PC-9 (cell line): ENCODE results near the gene RFTN1.

Experiments used
- EZH2 ChIP-seq: fragments of 200-600 bp; sonication (generic); IDR thresholded peaks from 2 replicates; pipeline ENCODE4 v1.8.0; 2017; ENCODE audit warnings: antibody characterized with exemption, low read depth
- TF ChIP-seq, protein P1 (sequence below): fragments of 200-600 bp; sonication (generic); conservative IDR thresholded peaks from 2 replicates; pipeline ENCODE4 v1.6.1; 2017; ENCODE audit warnings: mixed run types, antibody characterized with exemption, mild to moderate bottlenecking, moderate library complexity

DNA sequence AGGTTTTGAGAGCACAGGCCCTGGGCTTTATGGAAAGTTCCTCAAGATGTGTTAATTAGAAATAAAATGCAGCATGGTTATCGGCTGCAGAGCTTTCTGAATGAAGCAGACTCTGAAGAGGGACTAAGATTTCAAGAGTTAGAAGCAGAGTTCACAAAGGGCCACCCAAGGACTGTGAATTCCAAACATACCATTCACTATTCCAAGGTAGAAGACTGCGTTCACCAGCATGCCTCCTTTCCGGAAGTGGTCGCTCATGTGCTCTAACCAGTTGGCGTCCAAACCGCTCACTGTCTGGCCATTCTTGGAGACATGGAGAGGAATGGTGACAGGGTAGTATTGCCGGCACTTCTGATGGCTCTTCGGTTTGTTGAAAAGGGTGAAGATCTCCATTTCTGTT, 143.6 kb downstream of the RFTN1 start:
- TF ChIP-seq, protein P1, sequence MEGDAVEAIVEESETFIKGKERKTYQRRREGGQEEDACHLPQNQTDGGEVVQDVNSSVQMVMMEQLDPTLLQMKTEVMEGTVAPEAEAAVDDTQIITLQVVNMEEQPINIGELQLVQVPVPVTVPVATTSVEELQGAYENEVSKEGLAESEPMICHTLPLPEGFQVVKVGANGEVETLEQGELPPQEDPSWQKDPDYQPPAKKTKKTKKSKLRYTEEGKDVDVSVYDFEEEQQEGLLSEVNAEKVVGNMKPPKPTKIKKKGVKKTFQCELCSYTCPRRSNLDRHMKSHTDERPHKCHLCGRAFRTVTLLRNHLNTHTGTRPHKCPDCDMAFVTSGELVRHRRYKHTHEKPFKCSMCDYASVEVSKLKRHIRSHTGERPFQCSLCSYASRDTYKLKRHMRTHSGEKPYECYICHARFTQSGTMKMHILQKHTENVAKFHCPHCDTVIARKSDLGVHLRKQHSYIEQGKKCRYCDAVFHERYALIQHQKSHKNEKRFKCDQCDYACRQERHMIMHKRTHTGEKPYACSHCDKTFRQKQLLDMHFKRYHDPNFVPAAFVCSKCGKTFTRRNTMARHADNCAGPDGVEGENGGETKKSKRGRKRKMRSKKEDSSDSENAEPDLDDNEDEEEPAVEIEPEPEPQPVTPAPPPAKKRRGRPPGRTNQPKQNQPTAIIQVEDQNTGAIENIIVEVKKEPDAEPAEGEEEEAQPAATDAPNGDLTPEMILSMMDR = no peak
- no peak for TF ChIP-seq EZH2
